K562 (cell line): ENCODE measurements around the gene LMF2. TPM values are rescaled to one million over a fixed set of nuclear protein-coding genes. Genes with fewer than 3 reads are reported as not detected.

Source experiments
- AFF1 ChIP-seq, 2 experiments: fragments of 450-650 bp; IDR thresholded peaks; 2 replicates each; pipeline ENCODE4 v1.6.1; 2018; ENCODE audit warnings: mild to moderate bottlenecking in 2 of 2, low read depth in 1 of 2; ENCODE audit not compliant: partially characterized antibody in 2 of 2
- CEBPG ChIP-seq, 3 experiments: fragments of 200-800 bp in 1 of 3; sonication (Bioruptor generic) in 1 of 3; sonication (generic) in 1 of 3; formaldehyde crosslinking in 1 of 3; IDR thresholded peaks in 2 of 3; conservative IDR thresholded peaks in 1 of 3; 2 replicates each; pipeline versions ENCODE4 v1.6.1 to v1.8.0; 2016 to 2022; ENCODE audit warnings: missing compliant biosample characterization in 2 of 3, missing genetic modification characterization in 2 of 3, mild to moderate bottlenecking in 1 of 3, missing genetic modification reagents in 1 of 3
- COPS2 ChIP-seq: fragments of 450-650 bp; conservative IDR thresholded peaks from 2 replicates; pipeline ENCODE4 v1.6.1; 2016; ENCODE audit warnings: mild to moderate bottlenecking, moderate library complexity
- E2F4 ChIP-seq: sonication (generic); formaldehyde crosslinking; IDR thresholded peaks from 2 replicates; pipeline ENCODE4 v1.8.0; 2022; ENCODE audit warnings: mild to moderate bottlenecking, low read depth, missing genetic modification reagents
- GABPB2 ChIP-seq: fragments of 250-450 bp; sonication (Bioruptor Pico); conservative IDR thresholded peaks from 2 replicates; pipeline ENCODE4 v1.5.1; 2021; ENCODE audit warnings: mild to moderate bottlenecking
- GTF2A2 ChIP-seq: IDR thresholded peaks from 2 replicates; pipeline ENCODE4 v1.6.1; 2016; ENCODE audit warnings: mild to moderate bottlenecking, missing genetic modification characterization, missing compliant biosample characterization
- HDAC2 ChIP-seq: fragments of 450-650 bp; IDR thresholded peaks from 2 replicates; pipeline ENCODE4 v1.6.1; 2016; ENCODE audit warnings: mild to moderate bottlenecking
- KLF13 ChIP-seq: fragments of 450-650 bp; IDR thresholded peaks from 2 replicates; pipeline ENCODE4 v1.6.1; 2016; ENCODE audit warnings: missing genetic modification characterization, low read depth, mild to moderate bottlenecking, missing compliant biosample characterization, moderate library complexity, borderline replicate concordance
- NCOA1 ChIP-seq: fragments of 450-650 bp; IDR thresholded peaks from 2 replicates; pipeline ENCODE4 v1.6.1; 2016; ENCODE audit warnings: low read depth
- POLR2B ChIP-seq: fragments of 450-650 bp; IDR thresholded peaks from 2 replicates; pipeline ENCODE4 v1.6.1; 2018; ENCODE audit warnings: low read depth; ENCODE audit not compliant: partially characterized antibody
- RB1 ChIP-seq: fragments of 450-650 bp; IDR thresholded peaks from 2 replicates; pipeline ENCODE4 v1.6.1; 2017; ENCODE audit warnings: low read depth, mild to moderate bottlenecking
- RBBP5 ChIP-seq: fragments of 200-600 bp; sonication (generic); IDR thresholded peaks from 2 replicates; pipeline ENCODE4 v1.6.1; 2012; ENCODE audit warnings: borderline replicate concordance, mild to moderate bottlenecking, low read length, control low read depth, inconsistent platforms; ENCODE audit not compliant: insufficient read depth, poor library complexity, severe bottlenecking
- TCF15 ChIP-seq: fragments of 250-450 bp; sonication (Bioruptor Pico); IDR thresholded peaks from 2 replicates; pipeline ENCODE4 v1.8.0; 2022; ENCODE audit warnings: moderate library complexity, mild to moderate bottlenecking, inconsistent platforms
- TRIM24 ChIP-seq, 2 experiments: fragments of 450-650 bp; IDR thresholded peaks; 2 replicates each; pipeline ENCODE4 v1.6.1; 2016
- USF1 ChIP-seq: sonication (generic); formaldehyde crosslinking; IDR thresholded peaks from 2 replicates; pipeline ENCODE4 v1.9.0; 2022; ENCODE audit warnings: mild to moderate bottlenecking, missing genetic modification reagents
- ZBTB7A ChIP-seq: IDR thresholded peaks from 2 replicates; pipeline ENCODE4 v1.6.1; 2011; ENCODE audit warnings: low read depth, mild to moderate bottlenecking, low read length, moderate library complexity, borderline replicate concordance; ENCODE audit not compliant: control insufficient read depth
- ZNF639 ChIP-seq, 2 experiments: fragments of 200-800 bp in 1 of 2; sonication (Bioruptor generic) in 1 of 2; sonication (generic) in 1 of 2; formaldehyde crosslinking in 1 of 2; IDR thresholded peaks in 1 of 2; conservative IDR thresholded peaks in 1 of 2; 2 replicates each; pipeline versions ENCODE4 v1.5.0 to v1.6.1; 2016 to 2020; ENCODE audit warnings: missing compliant biosample characterization in 1 of 2, missing genetic modification characterization in 1 of 2, missing genetic modification reagents in 1 of 2
- polyA plus RNA-seq, 8 experiments: library from polyadenylated mRNA; depleted of rRNA in 4 of 8; stranded (reverse) in 5 of 8; unstranded in 3 of 8; fragments of >200 nt; fragmentation: Nextera tagmentation in 2 of 8; fragmentation: Illumina TruSeq in 1 of 8; extraction: Ambion mirVana in 2 of 8; extraction: Trizol in 1 of 8; gene quantifications; 2 replicates each; pipeline versions ENCODE4 v1.2.1 to v1.2.3, GENCODE V29; 2011 to 2014; ENCODE audit warnings: inconsistent platforms in 1 of 8, missing spikeins in 1 of 8
- total RNA-seq, 7 experiments: library from RNA; depleted of rRNA in 6 of 7; stranded (reverse); fragments of >200 nt in 6 of 7; fragmentation: Illumina TruSeq in 2 of 7; extraction: Trizol in 2 of 7; gene quantifications; 2 replicates each; pipeline versions ENCODE4 v1.2.1 to v1.2.3, GENCODE V29; 2011 to 2021; ENCODE audit warnings: low replicate concordance in 1 of 7

LMF2 gene
- total and polyA plus RNA-seq, 9 of the 15 experiments (the other 6 are each of a cell fraction or from before 2014, with no cell fraction given), result 0.08 to 37.1 (median 7.6) TPM

GRCh38 chr22:50507991-50508884 is 736 bp upstream of the LMF2 start, which contains the start of gene NCAPH2 (continued):
- TF ChIP-seq ZNF639 (CRISPR knock-in tag; conservative IDR thresholded peaks at IDR 0.05 in 1 of 2, IDR thresholded peaks at IDR 0.05 in 1 of 2) (peak in 1 of 2 experiments; percentile 77; a peak in 1 of 4 replicates), ZBTB7A (peak; percentile 22; the same call in 1 of the 2 replicates), USF1 (no peak), NCOA1 (no peak), RBBP5 (peak; percentile 83), COPS2 (no peak), TRIM24 (IDR thresholded peaks at IDR 0.05) (0 out of 4 replicates have a peak, but pooled peaks of 1 of the 2 experiments have one; percentile 15), GTF2A2 (tag) (no peak), KLF13 (peak; percentile 17; the same call in 1 of the 2 replicates), RB1 (peak; percentile 99), E2F4 (CRISPR knock-in tag) (peak; percentile 83; the same call in 1 of the 2 replicates), CEBPG (CRISPR knock-in tag; IDR thresholded peaks at IDR 0.05) (peak; percentile 24), CEBPG (tag; conservative IDR thresholded peaks at IDR 0.05 in 1 of 2, IDR thresholded peaks at IDR 0.05 in 1 of 2) (peak in 1 of 2 experiments; percentile 43; a peak in 1 of 4 replicates), HDAC2 (peak; percentile 50; the same call in 1 of the 2 replicates), AFF1 (IDR thresholded peaks at IDR 0.05; ENCODE audit: low read depth in 1 of 2, partially characterized antibody in 2 of 2) (peak in 1 of 2 experiments; percentile 25), POLR2B (peak; percentile 82), TCF15 (CRISPR knock-in tag) (no peak), GABPB2 (CRISPR knock-in tag) (no peak)
